K562 (cell line): ENCODE data around the gene SOS1. TPM values are rescaled to one million over a fixed set of nuclear protein-coding genes. Genes with fewer than 3 reads are reported as not detected.

Experiments
- ATAC-seq: fragments of 200-7000 bp; cut with Tn5 transposase; 3 replicates; pipeline ENCODE4 v1.9.1; 2020; ENCODE audit warnings: moderate library complexity
- BruUV-seq: library from RNA; stranded (reverse); fragments of 400-500 nt; replicated peaks from 2 replicates; lab custom pipeline; 2021; lab: Mats Ljungman, UMichigan
- CTCF ChIA-PET: fragments of 300-600 bp; formaldehyde crosslinking; extraction: SDS; loops from one replicate; lab custom pipeline; 2021; ENCODE audit warnings: low intra/inter-chr PET ratio; lab: Yijun Ruan, JAX
- POLR2A ChIA-PET: fragments of 300-600, 350-650 bp; sonication (Branson Sonifier 250); formaldehyde crosslinking; extraction: SDS; loops from one replicate; lab custom pipeline; 2021; ENCODE audit warnings: antibody characterized with exemption, inconsistent platforms; lab: Yijun Ruan, JAX
- DNase-seq, 4 experiments: peaks; one replicate each; pipeline versions ENCODE4 v3.0.0 to v3.0.0-alpha.2; 2011 to 2018; ENCODE audit warnings: low spot score in 3 of 4, mixed read lengths in 3 of 4; ENCODE audit errors: extremely low read depth in 1 of 4
- FAIRE-seq: peaks from 2 replicates; lab custom pipeline; 2011; peaks lifted over from hg19 to GRCh38; lab: Jason Lieb, UNC
- H2AFZ ChIP-seq: 2 replicates; pipeline ENCODE4 v1.6.0; 2011; ENCODE audit warnings: low read depth, low read length, control low read depth, inconsistent platforms
- H3K27ac ChIP-seq: fragments of 200-600 bp; 3 replicates; pipeline ENCODE4 v1.8.0; 2011; ENCODE audit warnings: low read depth, mild to moderate bottlenecking, control low read depth, inconsistent platforms, low read length, moderate library complexity, mixed read lengths; ENCODE audit errors: extremely low read depth
- H3K27me3 ChIP-seq, 2 experiments: fragments of 300-600 bp in 1 of 2; 2 replicates in 1 of 2; 3 replicates in 1 of 2; pipeline versions ENCODE4 v1.6.0 to v1.8.0; 2011; ENCODE audit warnings: inconsistent platforms in 2 of 2, low read length in 2 of 2, mild to moderate bottlenecking in 1 of 2, mixed read lengths in 1 of 2, moderate library complexity in 1 of 2; ENCODE audit not compliant: control insufficient read depth in 2 of 2, insufficient read depth in 2 of 2
- H3K36me3 ChIP-seq: fragments of 300-600 bp; 3 replicates; pipeline ENCODE4 v1.8.0; 2011; ENCODE audit warnings: mild to moderate bottlenecking, low read length, inconsistent platforms; ENCODE audit not compliant: control insufficient read depth, insufficient read depth
- H3K4me1 ChIP-seq, 2 experiments: fragments of 200-600 bp in 1 of 2; replicated peaks in 1 of 2; 2 replicates in 1 of 2; 3 replicates in 1 of 2; pipeline versions ENCODE4 v1.5.1 to v1.8.0; 2011; ENCODE audit warnings: inconsistent platforms in 2 of 2, low read length in 2 of 2, mild to moderate bottlenecking in 1 of 2, mixed read lengths in 1 of 2, moderate library complexity in 1 of 2; ENCODE audit not compliant: control insufficient read depth in 2 of 2, insufficient read depth in 2 of 2
- H3K4me2 ChIP-seq: 2 replicates; pipeline ENCODE4 v1.6.1; 2011; ENCODE audit warnings: low read length, control low read depth, inconsistent platforms, mixed read lengths; ENCODE audit not compliant: insufficient read depth
- H3K4me3 ChIP-seq: fragments of 200-600 bp; sonication (generic), shearing (Covaris generic); 2 replicates; pipeline ENCODE4 v1.5.1; 2016; ENCODE audit warnings: control low read depth, inconsistent platforms
- H3K79me2 ChIP-seq: fragments of 200-600 bp; 3 replicates; pipeline ENCODE4 v1.8.0; 2011; ENCODE audit warnings: low read length, inconsistent platforms; ENCODE audit not compliant: control insufficient read depth, insufficient read depth
- H3K9ac ChIP-seq, 2 experiments: 2 replicates each; pipeline versions ENCODE4 v1.6.0 to v1.6.1; 2011; ENCODE audit warnings: low read depth in 2 of 2, low read length in 2 of 2, control low read depth in 1 of 2, inconsistent platforms in 1 of 2, mild to moderate bottlenecking in 1 of 2, mixed read lengths in 1 of 2; ENCODE audit not compliant: insufficient read depth in 1 of 2
- H3K9me1 ChIP-seq: one replicate; pipeline ENCODE4 v1.6.0; 2011; ENCODE audit warnings: inconsistent platforms, mild to moderate bottlenecking, low read length, moderate library complexity; ENCODE audit not compliant: control insufficient read depth, insufficient read depth
- H3K9me3 ChIP-seq: replicated peaks from 2 replicates; pipeline ENCODE4 v1.5.1; 2011; ENCODE audit warnings: low read depth, low read length, inconsistent platforms; ENCODE audit not compliant: control insufficient read depth, insufficient read depth
- H4K20me1 ChIP-seq: replicated peaks from 2 replicates; pipeline ENCODE4 v1.6.1; 2011; ENCODE audit warnings: low read length, inconsistent platforms, mixed read lengths; ENCODE audit not compliant: control insufficient read depth, insufficient read depth
- CEBPG ChIP-seq, 3 experiments: fragments of 200-800 bp in 1 of 3; sonication (Bioruptor generic) in 1 of 3; sonication (generic) in 1 of 3; formaldehyde crosslinking in 1 of 3; IDR thresholded peaks in 2 of 3; conservative IDR thresholded peaks in 1 of 3; 2 replicates each; pipeline versions ENCODE4 v1.6.1 to v1.8.0; 2016 to 2022; ENCODE audit warnings: missing compliant biosample characterization in 2 of 3, missing genetic modification characterization in 2 of 3, mild to moderate bottlenecking in 1 of 3, missing genetic modification reagents in 1 of 3
- CHCHD3 ChIP-seq: fragments of 250-450 bp; sonication (Bioruptor Pico); IDR thresholded peaks from 2 replicates; pipeline ENCODE4 v2.1.2; 2022; ENCODE audit warnings: mild to moderate bottlenecking
- CLOCK ChIP-seq: fragments of 250-450 bp; sonication (Bioruptor Pico); IDR thresholded peaks from 2 replicates; pipeline ENCODE4 v1.4.0; 2020; ENCODE audit warnings: mild to moderate bottlenecking, moderate library complexity, borderline replicate concordance
- CXXC5 ChIP-seq: fragments of 250-450 bp; sonication (Bioruptor Pico); IDR thresholded peaks from 2 replicates; pipeline ENCODE4 v1.8.0; 2022; ENCODE audit warnings: inconsistent platforms, mild to moderate bottlenecking, moderate library complexity
- GTF2A2 ChIP-seq: IDR thresholded peaks from 2 replicates; pipeline ENCODE4 v1.6.1; 2016; ENCODE audit warnings: mild to moderate bottlenecking, missing genetic modification characterization, missing compliant biosample characterization
- HNRNPL ChIP-seq: fragments of 200-400 bp; formaldehyde crosslinking; IDR thresholded peaks from 2 replicates; pipeline ENCODE4 v1.6.1; 2017; ENCODE audit warnings: low read depth, mild to moderate bottlenecking, low read length
- KHSRP ChIP-seq: fragments of 450-650 bp; IDR thresholded peaks from 2 replicates; pipeline ENCODE4 v1.6.1; 2017
- MECOM ChIP-seq: fragments of 250-450 bp; sonication (Bioruptor Pico); IDR thresholded peaks from 2 replicates; pipeline ENCODE4 v1.8.0; 2022; ENCODE audit warnings: inconsistent platforms
- NRF1 ChIP-seq, 2 experiments: fragments of 450-650 bp; IDR thresholded peaks in 1 of 2; conservative IDR thresholded peaks in 1 of 2; 2 replicates each; pipeline ENCODE4 v1.6.1; 2014; ENCODE audit warnings: mild to moderate bottlenecking in 2 of 2
- PATZ1 ChIP-seq: fragments of 250-450 bp; sonication (Bioruptor Pico); IDR thresholded peaks from 2 replicates; pipeline ENCODE4 v1.5.0; 2020; ENCODE audit warnings: mild to moderate bottlenecking, borderline replicate concordance
- PML ChIP-seq: IDR thresholded peaks from 2 replicates; pipeline ENCODE4 v1.6.1; 2012; ENCODE audit warnings: low read length, inconsistent platforms
- RB1 ChIP-seq: fragments of 450-650 bp; IDR thresholded peaks from 2 replicates; pipeline ENCODE4 v1.6.1; 2017; ENCODE audit warnings: low read depth, mild to moderate bottlenecking
- RBBP5 ChIP-seq: fragments of 200-600 bp; sonication (generic); IDR thresholded peaks from 2 replicates; pipeline ENCODE4 v1.6.1; 2012; ENCODE audit warnings: borderline replicate concordance, mild to moderate bottlenecking, low read length, control low read depth, inconsistent platforms; ENCODE audit not compliant: insufficient read depth, poor library complexity, severe bottlenecking
- TGIF2 ChIP-seq: sonication (generic); formaldehyde crosslinking; IDR thresholded peaks from 2 replicates; pipeline ENCODE4 v1.8.1; 2022; ENCODE audit warnings: mild to moderate bottlenecking, missing genetic modification reagents, moderate library complexity
- ZBED1 ChIP-seq: IDR thresholded peaks from 2 replicates; pipeline ENCODE4 v1.6.1; 2014
- ZNF232 ChIP-seq: sonication (generic); formaldehyde crosslinking; IDR thresholded peaks from 2 replicates; pipeline ENCODE4 v1.8.0; 2022; ENCODE audit warnings: mild to moderate bottlenecking, missing genetic modification reagents
- ZNF408 ChIP-seq: fragments of 250-450 bp; sonication (Bioruptor Pico); IDR thresholded peaks from 2 replicates; pipeline ENCODE4 v1.4.0; 2020; ENCODE audit warnings: low read depth, mild to moderate bottlenecking, moderate library complexity
- WGBS: fragments of 100-300 bp; shearing (Covaris generic); methylation state at CpG from one replicate; pipeline ENCODE4 v1.1.6; 2016; ENCODE audit warnings: low coverage, mixed read lengths; ENCODE audit not compliant: insufficient coverage; ENCODE audit errors: missing lambda C conversion rate; 5-methylcytosine and 5-hydroxymethylcytosine counted together
- in situ Hi-C: fragments of 300-500 bp; cut with MboI; formaldehyde crosslinking; loops from 4 replicates; pipeline ENCODE4 v1.15.0; 2018; ENCODE audit warnings: inconsistent platforms, mixed read lengths
- intact Hi-C: fragments of 100-400 bp; cut with micrococcal nuclease; formaldehyde crosslinking; loops from 2 replicates; pipeline ENCODE4 v1.14.2; 2022
- polyA plus RNA-seq, 8 experiments: library from polyadenylated mRNA; depleted of rRNA in 4 of 8; stranded (reverse) in 5 of 8; unstranded in 3 of 8; fragments of >200 nt; fragmentation: Nextera tagmentation in 2 of 8; fragmentation: Illumina TruSeq in 1 of 8; extraction: Ambion mirVana in 2 of 8; extraction: Trizol in 1 of 8; gene quantifications; 2 replicates each; pipeline versions ENCODE4 v1.2.1 to v1.2.3, GENCODE V29; 2011 to 2014; ENCODE audit warnings: inconsistent platforms in 1 of 8, missing spikeins in 1 of 8
- total RNA-seq, 7 experiments: library from RNA; depleted of rRNA in 6 of 7; stranded (reverse); fragments of >200 nt in 6 of 7; fragmentation: Illumina TruSeq in 2 of 7; extraction: Trizol in 2 of 7; gene quantifications; 2 replicates each; pipeline versions ENCODE4 v1.2.1 to v1.2.3, GENCODE V29; 2011 to 2021; ENCODE audit warnings: low replicate concordance in 1 of 7

The SOS1 gene
- total and polyA plus RNA-seq, 9 of the 15 experiments (the other 6 are each of a cell fraction or from before 2014, with no cell fraction given), result 2.5 to 27.1 (median 16.3) TPM

GRCh38 chr2:39119732-39120520 lies 925 bp downstream of the SOS1 start:
- no TSS peak for BruUV-seq
- FAIRE-seq, result no peak
- H3K27ac ChIP-seq, result peak overlapping the region; percentile 80
- H3K4me1 ChIP-seq, result peaks cover 28 to 30% of the 10 kb centered on the region in 2 experiments; a peak in 4 of 5 replicates
- ChIA-PET CTCF (interaction anchor here (0.6 to 3.5 kb wide), 3 partner anchors 108 to 379 kb away, joined by 3 to 16 read pairs (median 12); no protein-coding TSS in a partner anchor), POLR2A (interaction anchor here (0.5 to 2.1 kb wide), 13 partner anchors 10 to 744 kb away, joined by 3 to 12 read pairs (median 5); no protein-coding TSS in a partner anchor)
- peak overlapping the region; percentile 79 for H3K4me3 ChIP-seq
- H3K9ac ChIP-seq, result peak overlapping the region; percentile 76 to 97
- peak in 3 of 4 experiments; percentile 22 to 81 (median 73) for DNase-seq
- H3K9me3 ChIP-seq, result no peaks in the 10 kb centered on the region
- in situ Hi-C loops (loop anchor here (10.0 kb wide), 1 partner anchor 105 kb away; no protein-coding TSS in a partner anchor), intact Hi-C loops (loop anchor here (5.0 to 10.0 kb wide), 3 partner anchors 173 to 368 kb away; partner anchors contain the start of genes MAP4K3 and SRSF7)
- peak overlapping the region; percentile 69 for H2AFZ ChIP-seq
- no peaks in the 10 kb centered on the region for H3K9me1 ChIP-seq
- no peaks in the 10 kb centered on the region for H4K20me1 ChIP-seq
- peaks cover 75% of the 10 kb centered on the region for H3K79me2 ChIP-seq
- H3K27me3 ChIP-seq, result no peaks in the 10 kb centered on the region
- H3K36me3 ChIP-seq, result peaks cover 20% of the 10 kb centered on the region; the same call in 2 of the 3 replicates
- H3K4me2 ChIP-seq, result peak overlapping the region; percentile 86
- 1% methylated on average over 26 of the region's 63 CpGs for WGBS
- peak; percentile 59 for ATAC-seq
- peak; percentile 47; the same call in 1 of the 2 replicates for TF ChIP-seq PML
- TF ChIP-seq MECOM, result no peak
- no peak for TF ChIP-seq KHSRP
- TF ChIP-seq ZNF232 (CRISPR knock-in tag), result no peak
- TF ChIP-seq CLOCK (CRISPR knock-in tag), result no peak
- no peak for TF ChIP-seq ZBED1
- no peak for TF ChIP-seq PATZ1 (CRISPR knock-in tag)
- TF ChIP-seq RBBP5, result peak; percentile 52
- 0 out of 2 replicates have a peak, but pooled peaks have one; percentile 69 for TF ChIP-seq TGIF2 (CRISPR knock-in tag)
- peak; percentile 66; the same call in 1 of the 2 replicates for TF ChIP-seq RB1
- no peak for TF ChIP-seq GTF2A2 (tag)
- TF ChIP-seq CHCHD3 (CRISPR knock-in tag), result no peak
- peak; percentile 63 for TF ChIP-seq CXXC5
- TF ChIP-seq HNRNPL, result no peak
- peak; percentile 36 to 49; a peak in 3 of 4 replicates for TF ChIP-seq NRF1 (conservative IDR thresholded peaks at IDR 0.05 in 1 of 2, IDR thresholded peaks at IDR 0.05 in 1 of 2)
- no peak for TF ChIP-seq ZNF408 (CRISPR knock-in tag)
- no peak for TF ChIP-seq CEBPG (CRISPR knock-in tag; IDR thresholded peaks at IDR 0.05)
- no peak for TF ChIP-seq CEBPG (tag; conservative IDR thresholded peaks at IDR 0.05 in 1 of 2, IDR thresholded peaks at IDR 0.05 in 1 of 2)
